ENCODE measurements around the gene PARP8.
"Not testable (repeated sequence)": the region's sequence is repeated elsewhere in the genome, so short reads cannot be mapped to it uniquely, and the experiment has no call there.

PARP8 gene

GRCh38 chr5:50655067-50655809, 11.2 kb upstream of the PARP8 start:
- in situ Hi-C loops (cut with HindIII; ENCODE audit: low sequenced_read_pairs), result no loop called here
- H3K4me3 ChIP-seq (ENCODE audit: low read depth, low read length), result no peak overlapping the region
- TF ChIP-seq CTCF (IDR thresholded peaks at IDR 0.05; ENCODE audit: low read depth, low read length), result no peak
- DNase-seq (ENCODE audit: low read depth, low spot score), result no peak

GRCh38 chr5:50655810-50656205, 10.6 kb upstream of the PARP8 start:
- in situ Hi-C loops (cut with HindIII; ENCODE audit: low sequenced_read_pairs), result no loop called here
- TF ChIP-seq CTCF (IDR thresholded peaks at IDR 0.05; ENCODE audit: low read depth, low read length), result no peak
- DNase-seq (ENCODE audit: low read depth, low spot score), result no peak
- no peak overlapping the region for H3K4me3 ChIP-seq (ENCODE audit: low read depth, low read length)

GRCh38 chr5:50657044-50657443, 9.4 kb upstream of the PARP8 start:
- TF ChIP-seq CTCF (IDR thresholded peaks at IDR 0.05; ENCODE audit: low read depth, low read length), result no peak
- in situ Hi-C loops (cut with HindIII; ENCODE audit: low sequenced_read_pairs), result no loop called here
- no peak overlapping the region for H3K4me3 ChIP-seq (ENCODE audit: low read depth, low read length)
- DNase-seq (ENCODE audit: low read depth, low spot score), result no peak

GRCh38 chr5:50658246-50658645, 8.2 kb upstream of the PARP8 start:
- no peak for TF ChIP-seq CTCF (IDR thresholded peaks at IDR 0.05; ENCODE audit: low read depth, low read length)
- H3K4me3 ChIP-seq (ENCODE audit: low read depth, low read length), result no peak overlapping the region
- DNase-seq (ENCODE audit: low read depth, low spot score), result no peak
- in situ Hi-C loops (cut with HindIII; ENCODE audit: low sequenced_read_pairs), result no loop called here

- no peak for TF ChIP-seq CTCF (IDR thresholded peaks at IDR 0.05; ENCODE audit: low read depth, low read length)
- H3K4me3 ChIP-seq (ENCODE audit: low read depth, low read length), result no peak overlapping the region
- in situ Hi-C loops (cut with HindIII; ENCODE audit: low sequenced_read_pairs), result no loop called here
- DNase-seq (ENCODE audit: low read depth, low spot score), result no peak
These were observed 2.8 kb upstream of the PARP8 start for GRCh38 chr5:50663636-50664035.

GRCh38 chr5:50665091-50665490, 1.3 kb upstream of the PARP8 start:
- TF ChIP-seq CTCF (IDR thresholded peaks at IDR 0.05; ENCODE audit: low read depth, low read length), result no peak
- DNase-seq (ENCODE audit: low read depth, low spot score), result no peak
- H3K4me3 ChIP-seq (ENCODE audit: low read depth, low read length), result no peak overlapping the region
- in situ Hi-C loops (cut with HindIII; ENCODE audit: low sequenced_read_pairs), result no loop called here

GRCh38 chr5:50665761-50666202, 655 bp upstream of the PARP8 start:
- in situ Hi-C loops (cut with HindIII; ENCODE audit: low sequenced_read_pairs); DNase-seq (ENCODE audit: low read depth, low spot score): not testable (repeated sequence)
- peak overlapping the region; percentile 88 for H3K4me3 ChIP-seq (ENCODE audit: low read depth, low read length)

Data from astrocyte of the spinal cord (primary cell).